Measurements from ENCODE around the gene SDCCAG8. TPM values are rescaled to one million over a fixed set of nuclear protein-coding genes. Genes with fewer than 3 reads are reported as not detected.

Gene SDCCAG8
- total and polyA plus RNA-seq, 2 donors from 2014 or later, result 29.6 to 53.2 TPM

- Histone ChIP-seq H3K4me3 (ENCODE audit: low read length in 3 of 3) (no peak overlapping the region), H3K36me3 (ENCODE audit: control insufficient read depth in 2 of 3, insufficient read depth in 3 of 3, low read length in 3 of 3) (no peaks in the 10 kb centered on the region), H3K4me1 (ENCODE audit: control insufficient read depth in 2 of 3, insufficient read depth in 2 of 3, low read depth in 1 of 3, low read length in 3 of 3) (no peaks in the 10 kb centered on the region), H3K27me3 (ENCODE audit: control insufficient read depth, insufficient read depth, low read length) (no peaks in the 10 kb centered on the region), H3K9me3 (ENCODE audit: control insufficient read depth in 2 of 3, insufficient read depth in 1 of 3, low read length in 3 of 3) (no peaks in the 10 kb centered on the region), H3K9ac (ENCODE audit: low read length in 3 of 3) (no peak overlapping the region), H3K27ac (ENCODE audit: low read depth in 2 of 2, low read length in 2 of 2) (no peak overlapping the region)
- intact Hi-C loops (cut with DNase I), result no loop called here
- TF ChIP-seq, protein P1, sequence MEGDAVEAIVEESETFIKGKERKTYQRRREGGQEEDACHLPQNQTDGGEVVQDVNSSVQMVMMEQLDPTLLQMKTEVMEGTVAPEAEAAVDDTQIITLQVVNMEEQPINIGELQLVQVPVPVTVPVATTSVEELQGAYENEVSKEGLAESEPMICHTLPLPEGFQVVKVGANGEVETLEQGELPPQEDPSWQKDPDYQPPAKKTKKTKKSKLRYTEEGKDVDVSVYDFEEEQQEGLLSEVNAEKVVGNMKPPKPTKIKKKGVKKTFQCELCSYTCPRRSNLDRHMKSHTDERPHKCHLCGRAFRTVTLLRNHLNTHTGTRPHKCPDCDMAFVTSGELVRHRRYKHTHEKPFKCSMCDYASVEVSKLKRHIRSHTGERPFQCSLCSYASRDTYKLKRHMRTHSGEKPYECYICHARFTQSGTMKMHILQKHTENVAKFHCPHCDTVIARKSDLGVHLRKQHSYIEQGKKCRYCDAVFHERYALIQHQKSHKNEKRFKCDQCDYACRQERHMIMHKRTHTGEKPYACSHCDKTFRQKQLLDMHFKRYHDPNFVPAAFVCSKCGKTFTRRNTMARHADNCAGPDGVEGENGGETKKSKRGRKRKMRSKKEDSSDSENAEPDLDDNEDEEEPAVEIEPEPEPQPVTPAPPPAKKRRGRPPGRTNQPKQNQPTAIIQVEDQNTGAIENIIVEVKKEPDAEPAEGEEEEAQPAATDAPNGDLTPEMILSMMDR (IDR thresholded peaks at IDR 0.05; ENCODE audit: borderline replicate concordance, extremely low read depth, insufficient read depth), result no peak
- FAIRE-seq (no peak), DNase-seq (no peak)
These were observed 272.7 kb downstream of the SDCCAG8 start for GRCh38 chr1:243528459-243529121.

- Histone ChIP-seq H3K27ac (ENCODE audit: low read depth in 2 of 2, low read length in 2 of 2) (no peak overlapping the region), H3K9me3 (ENCODE audit: control insufficient read depth in 2 of 3, insufficient read depth in 1 of 3, low read length in 3 of 3) (no peaks in the 10 kb centered on the region), H3K36me3 (ENCODE audit: control insufficient read depth in 2 of 3, insufficient read depth in 3 of 3, low read length in 3 of 3) (no peaks in the 10 kb centered on the region), H3K4me3 (ENCODE audit: low read length in 3 of 3) (no peak overlapping the region), H3K27me3 (ENCODE audit: control insufficient read depth, insufficient read depth, low read length) (no peaks in the 10 kb centered on the region), H3K9ac (ENCODE audit: low read length in 3 of 3) (no peak overlapping the region), H3K4me1 (ENCODE audit: control insufficient read depth in 2 of 3, insufficient read depth in 2 of 3, low read depth in 1 of 3, low read length in 3 of 3) (no peaks in the 10 kb centered on the region)
- FAIRE-seq (no peak), DNase-seq (no peak)
- TF ChIP-seq, protein P1 (IDR thresholded peaks at IDR 0.05; ENCODE audit: borderline replicate concordance, extremely low read depth, insufficient read depth), result no peak
- intact Hi-C loops (cut with DNase I), result no loop called here
These were observed 273.7 kb downstream of the SDCCAG8 start for GRCh38 chr1:243529512-243529911.

DNA sequence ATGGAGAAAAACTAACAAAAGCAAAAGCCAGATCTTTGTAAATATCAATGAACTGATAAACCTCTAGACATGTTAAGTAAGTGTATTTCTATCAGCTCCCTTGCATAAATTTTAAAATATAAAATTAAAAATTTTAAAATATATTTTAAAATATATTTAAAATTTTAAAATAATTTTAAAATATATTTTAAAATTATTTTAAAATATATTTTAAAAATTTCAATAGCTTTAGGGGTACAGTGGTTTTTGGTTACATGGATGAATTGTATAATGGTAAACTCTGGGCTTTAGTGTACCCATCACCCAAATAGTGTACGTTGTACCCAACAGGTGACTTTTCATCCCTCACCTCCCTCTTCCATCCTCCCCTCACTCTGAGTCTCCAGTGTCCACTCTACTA is 279.2 kb downstream of the SDCCAG8 start:
- FAIRE-seq, result peak; percentile 92
- Histone ChIP-seq H3K27ac (ENCODE audit: low read depth in 2 of 2, low read length in 2 of 2) (no peak overlapping the region), H3K27me3 (ENCODE audit: control insufficient read depth, insufficient read depth, low read length) (no peaks in the 10 kb centered on the region), H3K36me3 (ENCODE audit: control insufficient read depth in 2 of 3, insufficient read depth in 3 of 3, low read length in 3 of 3) (no peaks in the 10 kb centered on the region), H3K4me1 (ENCODE audit: control insufficient read depth in 2 of 3, insufficient read depth in 2 of 3, low read depth in 1 of 3, low read length in 3 of 3) (no peaks in the 10 kb centered on the region), H3K9me3 (ENCODE audit: control insufficient read depth in 2 of 3, insufficient read depth in 1 of 3, low read length in 3 of 3) (no peaks in the 10 kb centered on the region), H3K4me3 (ENCODE audit: low read length in 3 of 3) (no peak overlapping the region), H3K9ac (ENCODE audit: low read length in 3 of 3) (no peak overlapping the region)
- intact Hi-C loops (cut with DNase I), result no loop called here
- DNase-seq, result no peak
- TF ChIP-seq, protein P1 (IDR thresholded peaks at IDR 0.05; ENCODE audit: borderline replicate concordance, extremely low read depth, insufficient read depth), result no peak

- FAIRE-seq, result no peak
- Histone ChIP-seq H3K27me3 (ENCODE audit: control insufficient read depth, insufficient read depth, low read length) (no peaks in the 10 kb centered on the region), H3K36me3 (ENCODE audit: control insufficient read depth in 2 of 3, insufficient read depth in 3 of 3, low read length in 3 of 3) (no peaks in the 10 kb centered on the region), H3K27ac (ENCODE audit: low read depth in 2 of 2, low read length in 2 of 2) (no peak overlapping the region), H3K9ac (ENCODE audit: low read length in 3 of 3) (no peak overlapping the region), H3K4me3 (ENCODE audit: low read length in 3 of 3) (no peak overlapping the region), H3K9me3 (ENCODE audit: control insufficient read depth in 2 of 3, insufficient read depth in 1 of 3, low read length in 3 of 3) (no peaks in the 10 kb centered on the region), H3K4me1 (ENCODE audit: control insufficient read depth in 2 of 3, insufficient read depth in 2 of 3, low read depth in 1 of 3, low read length in 3 of 3) (no peaks in the 10 kb centered on the region)
- intact Hi-C loops (cut with DNase I), result no loop called here
- TF ChIP-seq, protein P1 (IDR thresholded peaks at IDR 0.05; ENCODE audit: borderline replicate concordance, extremely low read depth, insufficient read depth), result no peak
- DNase-seq, result no peak
These were observed 283.8 kb downstream of the SDCCAG8 start for GRCh38 chr1:243539636-243540035.

All from kidney (tissue), 14 donors.